GM19023 (cell line): ENCODE data around the gene SHF.
A peak's percentile ranks its signal among the peaks of the same experiment; 100 is the strongest.

Source experiments
- ATAC-seq: cut with Tn5 transposase; IDR thresholded peaks from one replicate; pipeline ENCODE4 v1.9.1; 2021; ENCODE audit warnings: mild to moderate bottlenecking, moderate library complexity; ENCODE audit not compliant: unreplicated experiment

SHF gene

GRCh38 chr15:45199136-45199810 lies 11.5 kb upstream of the SHF start:
- ATAC-seq = peak; percentile 9

GRCh38 chr15:45198337-45199135 lies 10.8 kb upstream of the SHF start:
- ATAC-seq = peak; percentile 55

- no peak for ATAC-seq
Observed at GRCh38 chr15:45197512-45197911, 9.7 kb upstream of the SHF start.

- no peak for ATAC-seq
Observed at GRCh38 chr15:45187578-45187893, 230 bp downstream of the SHF start.

GRCh38 chr15:45186771-45187577 lies 792 bp downstream of the SHF start:
- ATAC-seq = no peak

- no peak for ATAC-seq
Observed at GRCh38 chr15:45185903-45186770, 1.6 kb downstream of the SHF start.

- no peak for ATAC-seq
Observed at GRCh38 chr15:45185069-45185779, 2.5 kb downstream of the SHF start.

GRCh38 chr15:45184562-45185041 lies 3.2 kb downstream of the SHF start:
- no peak for ATAC-seq

- no peak for ATAC-seq
Observed at GRCh38 chr15:45183511-45183910, 4.3 kb downstream of the SHF start.

- no peak for ATAC-seq
Observed at GRCh38 chr15:45182996-45183395, 4.8 kb downstream of the SHF start.

- no peak for ATAC-seq
Observed at GRCh38 chr15:45181491-45182285, 6.1 kb downstream of the SHF start.

- no peak for ATAC-seq
Observed at GRCh38 chr15:45180648-45181436, 6.9 kb downstream of the SHF start.

GRCh38 chr15:45180201-45180600 lies 7.6 kb downstream of the SHF start:
- no peak for ATAC-seq

GRCh38 chr15:45179221-45179985 lies 8.4 kb downstream of the SHF start:
- ATAC-seq = no peak

- ATAC-seq = no peak
Observed at GRCh38 chr15:45177285-45177684, 10.5 kb downstream of the SHF start.

- ATAC-seq = no peak
Observed at GRCh38 chr15:45174577-45174976, 13.2 kb downstream of the SHF start.

GRCh38 chr15:45174069-45174468 lies 13.7 kb downstream of the SHF start:
- ATAC-seq = no peak

- no peak for ATAC-seq
Observed at GRCh38 chr15:45171912-45172311, 15.9 kb downstream of the SHF start.
